Spleen (tissue), 7 donors: Measurements from ENCODE around the gene APOBEC4.

Experiments
- POLR2A ChIP-seq, 3 donors: fragments of 450-650 bp; IDR thresholded peaks; one replicate each; pipeline ENCODE4 v1.5.1; 2017; ENCODE audit warnings: antibody characterized with exemption in 3 of 3, mild to moderate bottlenecking in 1 of 3
- TF ChIP-seq, protein P1 (sequence below), 11 experiments: fragments of 200-600 bp in 7 of 11; fragments of 450-650 bp in 4 of 11; sonication (generic) in 4 of 11; IDR thresholded peaks in 8 of 11; conservative IDR thresholded peaks in 3 of 11; 1 replicate in 7 of 11; 2 replicates in 4 of 11; pipeline versions ENCODE4 v1.4.0 to v1.8.0; 2016 to 2021; ENCODE audit warnings: antibody characterized with exemption in 11 of 11, inconsistent platforms in 4 of 11, mild to moderate bottlenecking in 1 of 11
- donor health status: DM: no; HTN: no; CAD: no; lungs with moderate emphysema.
- donor health status: DM: no; HTN: no; CAD: no.
- donor health status: DM: no; HTN: no; CAD: no.

DNA sequence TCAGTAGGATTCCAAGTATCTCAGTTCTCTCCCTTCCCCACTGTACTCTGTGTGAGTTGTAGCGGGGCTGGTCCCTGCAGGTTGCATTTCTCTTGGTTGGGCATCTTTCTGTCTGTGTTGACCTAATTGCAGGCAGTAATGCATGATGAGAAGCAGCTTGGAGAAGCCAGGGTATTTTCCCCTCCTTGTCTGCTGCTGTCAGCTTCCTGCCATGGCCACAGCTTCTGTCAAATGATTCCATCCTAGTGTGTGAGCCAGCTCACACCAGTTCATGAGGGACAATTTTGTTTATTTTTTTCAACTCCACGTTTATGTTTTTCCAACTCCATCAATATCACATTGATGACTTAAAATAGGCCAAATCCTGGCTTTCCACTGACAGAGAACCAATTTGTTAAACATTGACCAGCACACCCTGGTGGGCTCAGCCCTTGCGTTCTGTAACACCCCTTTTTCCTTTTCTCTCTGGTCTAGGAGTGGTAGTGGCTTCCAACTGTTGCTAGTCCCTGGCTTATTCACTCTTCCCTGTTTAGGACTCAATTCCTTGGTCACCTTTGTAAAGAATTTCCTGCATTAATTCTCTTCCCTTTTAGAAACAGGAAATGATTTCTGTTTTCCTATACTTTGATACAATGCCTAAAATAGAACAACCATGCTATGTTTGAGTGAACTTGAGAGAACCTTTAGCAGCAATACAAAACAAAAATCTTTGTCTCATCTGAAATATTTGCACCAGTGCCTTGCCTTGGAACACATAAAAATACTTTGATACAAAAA, 44.9 kb upstream of the APOBEC4 start:
- TF ChIP-seq, protein P1, sequence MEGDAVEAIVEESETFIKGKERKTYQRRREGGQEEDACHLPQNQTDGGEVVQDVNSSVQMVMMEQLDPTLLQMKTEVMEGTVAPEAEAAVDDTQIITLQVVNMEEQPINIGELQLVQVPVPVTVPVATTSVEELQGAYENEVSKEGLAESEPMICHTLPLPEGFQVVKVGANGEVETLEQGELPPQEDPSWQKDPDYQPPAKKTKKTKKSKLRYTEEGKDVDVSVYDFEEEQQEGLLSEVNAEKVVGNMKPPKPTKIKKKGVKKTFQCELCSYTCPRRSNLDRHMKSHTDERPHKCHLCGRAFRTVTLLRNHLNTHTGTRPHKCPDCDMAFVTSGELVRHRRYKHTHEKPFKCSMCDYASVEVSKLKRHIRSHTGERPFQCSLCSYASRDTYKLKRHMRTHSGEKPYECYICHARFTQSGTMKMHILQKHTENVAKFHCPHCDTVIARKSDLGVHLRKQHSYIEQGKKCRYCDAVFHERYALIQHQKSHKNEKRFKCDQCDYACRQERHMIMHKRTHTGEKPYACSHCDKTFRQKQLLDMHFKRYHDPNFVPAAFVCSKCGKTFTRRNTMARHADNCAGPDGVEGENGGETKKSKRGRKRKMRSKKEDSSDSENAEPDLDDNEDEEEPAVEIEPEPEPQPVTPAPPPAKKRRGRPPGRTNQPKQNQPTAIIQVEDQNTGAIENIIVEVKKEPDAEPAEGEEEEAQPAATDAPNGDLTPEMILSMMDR (IDR thresholded peaks at IDR 0.05 in 8 of 11, conservative IDR thresholded peaks at IDR 0.05 in 3 of 11), result no peak
- TF ChIP-seq POLR2A (IDR thresholded peaks at IDR 0.05), result no peak
